Upper lobe of left lung (tissue), 4 donors: ENCODE measurements around the gene SART3.

Source experiments
- POLR2A ChIP-seq, 4 donors: fragments of 450-650 bp; IDR thresholded peaks; one replicate each; pipeline ENCODE4 v1.5.1; 2016 to 2017; ENCODE audit warnings: antibody characterized with exemption in 4 of 4, mild to moderate bottlenecking in 2 of 4
- POLR2AphosphoS5 ChIP-seq, 2 donors: sonication (generic); formaldehyde crosslinking; IDR thresholded peaks; one replicate each; pipeline ENCODE4 v1.5.1; 2017; ENCODE audit warnings: antibody characterized with exemption in 2 of 2
- TF ChIP-seq, protein P1 (sequence below), 6 experiments: fragments of 450-650 bp in 4 of 6; fragments of 200-600 bp in 2 of 6; sonication (generic) in 2 of 6; IDR thresholded peaks; one replicate each; pipeline ENCODE4 v1.5.1; 2016 to 2019; ENCODE audit warnings: antibody characterized with exemption in 6 of 6

DNA sequence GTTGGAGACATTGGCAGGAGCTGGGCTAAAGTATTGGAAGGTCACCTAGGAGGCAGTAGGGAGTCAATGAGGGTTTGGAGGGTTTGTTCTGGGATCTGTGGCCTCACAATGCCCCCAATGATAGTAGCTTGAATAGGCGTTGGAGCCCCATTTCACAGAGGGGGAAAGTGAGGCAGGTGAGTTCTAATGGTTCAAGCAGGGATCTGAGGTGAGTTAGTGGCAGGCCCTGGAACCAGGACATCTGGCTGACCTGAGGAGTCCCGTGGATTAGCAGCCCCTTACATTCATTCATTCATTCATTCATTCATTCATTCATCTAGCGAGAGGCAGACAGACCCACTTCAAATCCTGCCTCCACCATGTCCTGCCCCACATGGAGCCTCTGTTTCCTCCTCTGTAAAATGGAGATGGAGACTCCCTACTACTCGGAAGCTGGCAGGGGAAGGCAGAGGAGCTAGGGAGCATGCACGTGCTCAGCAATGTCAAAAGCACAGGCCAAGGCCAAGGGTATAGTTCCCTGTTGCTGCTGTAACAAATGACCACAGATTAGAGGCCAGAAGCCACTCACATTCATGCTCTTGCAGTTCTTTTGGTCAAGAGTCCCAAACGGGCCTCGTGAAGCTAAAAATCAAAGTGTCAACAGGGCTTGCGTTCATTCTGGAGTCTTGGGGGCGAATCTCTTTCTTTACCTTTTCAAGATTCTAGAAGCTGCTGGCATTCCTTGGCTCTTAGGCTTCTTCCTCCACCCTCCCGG is 39.2 kb upstream of the SART3 start:
- no peak for TF ChIP-seq POLR2A (IDR thresholded peaks at IDR 0.05)
- TF ChIP-seq, protein P1, sequence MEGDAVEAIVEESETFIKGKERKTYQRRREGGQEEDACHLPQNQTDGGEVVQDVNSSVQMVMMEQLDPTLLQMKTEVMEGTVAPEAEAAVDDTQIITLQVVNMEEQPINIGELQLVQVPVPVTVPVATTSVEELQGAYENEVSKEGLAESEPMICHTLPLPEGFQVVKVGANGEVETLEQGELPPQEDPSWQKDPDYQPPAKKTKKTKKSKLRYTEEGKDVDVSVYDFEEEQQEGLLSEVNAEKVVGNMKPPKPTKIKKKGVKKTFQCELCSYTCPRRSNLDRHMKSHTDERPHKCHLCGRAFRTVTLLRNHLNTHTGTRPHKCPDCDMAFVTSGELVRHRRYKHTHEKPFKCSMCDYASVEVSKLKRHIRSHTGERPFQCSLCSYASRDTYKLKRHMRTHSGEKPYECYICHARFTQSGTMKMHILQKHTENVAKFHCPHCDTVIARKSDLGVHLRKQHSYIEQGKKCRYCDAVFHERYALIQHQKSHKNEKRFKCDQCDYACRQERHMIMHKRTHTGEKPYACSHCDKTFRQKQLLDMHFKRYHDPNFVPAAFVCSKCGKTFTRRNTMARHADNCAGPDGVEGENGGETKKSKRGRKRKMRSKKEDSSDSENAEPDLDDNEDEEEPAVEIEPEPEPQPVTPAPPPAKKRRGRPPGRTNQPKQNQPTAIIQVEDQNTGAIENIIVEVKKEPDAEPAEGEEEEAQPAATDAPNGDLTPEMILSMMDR (IDR thresholded peaks at IDR 0.05) = no peak
- no peak for TF ChIP-seq POLR2AphosphoS5 (IDR thresholded peaks at IDR 0.05)
